A549 (cell line): Measurements from ENCODE around the gene PRR3. TPM values are rescaled to one million over a fixed set of nuclear protein-coding genes. Genes with fewer than 3 reads are reported as not detected.
A peak's percentile ranks its signal among the peaks of the same experiment; 100 is the strongest.

Source experiments
- ATAC-seq, 2 experiments: fragments of 200-7000 bp in 1 of 2; fragments of >200 bp in 1 of 2; cut with Nextera tagmentation in 1 of 2; cut with Tn5 transposase in 1 of 2; 3 replicates each; pipeline versions ENCODE4 v1.8.0 to v1.9.1; 2018 to 2020; ENCODE audit warnings: mild to moderate bottlenecking in 1 of 2, moderate library complexity in 1 of 2
- CTCF ChIA-PET: fragments of 300-600 bp; sonication (Branson Sonifier 250); formaldehyde crosslinking; extraction: SDS; loops from one replicate; lab custom pipeline; 2021; ENCODE audit warnings: antibody characterized with exemption, inconsistent platforms; lab: Yijun Ruan, JAX
- POLR2A ChIA-PET: fragments of 350-600 bp; formaldehyde crosslinking; extraction: SDS; loops from one replicate; lab custom pipeline; 2021; ENCODE audit warnings: antibody characterized with exemption, inconsistent platforms; lab: Yijun Ruan, JAX
- DNase-seq, 2 experiments: peaks; one replicate each; pipeline versions ENCODE4 v3.0.0 to v3.0.0-alpha.2; 2011 to 2016; ENCODE audit warnings: low read depth in 1 of 2, low spot score in 1 of 2
- FAIRE-seq: peaks from 2 replicates; lab custom pipeline; 2011; peaks lifted over from hg19 to GRCh38; lab: Jason Lieb, UNC
- H3K27ac ChIP-seq, 2 experiments: fragments of >200 bp; sonication (Bioruptor Twin); formaldehyde crosslinking; 3 replicates each; pipeline ENCODE4 v1.5.1; 2016 to 2017
- H3K4me1 ChIP-seq: fragments of >200 bp; sonication (Bioruptor Twin); formaldehyde crosslinking; 3 replicates; pipeline ENCODE4 v1.6.1; 2016
- H3K4me2 ChIP-seq: fragments of >200 bp; sonication (Bioruptor Twin); formaldehyde crosslinking; 3 replicates; pipeline ENCODE4 v1.6.1; 2016
- H3K4me3 ChIP-seq: fragments of >200 bp; sonication (Bioruptor Twin); formaldehyde crosslinking; 3 replicates; pipeline ENCODE4 v1.5.1; 2016
- H3K9me3 ChIP-seq: fragments of >200 bp; sonication (Bioruptor Twin); formaldehyde crosslinking; 3 replicates; pipeline ENCODE4 v1.6.1; 2016
- ATOH8 ChIP-seq: fragments of 250-450 bp; sonication (Bioruptor Pico); IDR thresholded peaks from 2 replicates; pipeline ENCODE4 v1.5.0; 2020; ENCODE audit warnings: low read depth, mild to moderate bottlenecking, moderate library complexity
- BHLHE40 ChIP-seq: IDR thresholded peaks from 2 replicates; pipeline ENCODE4 v1.6.1; 2012; ENCODE audit warnings: low read depth, low read length, inconsistent platforms
- CHD2 ChIP-seq: fragments of 150-350 bp; IDR thresholded peaks from 2 replicates; pipeline ENCODE4 v1.6.1; 2014; ENCODE audit warnings: low read length; ENCODE audit not compliant: partially characterized antibody
- E2F6 ChIP-seq: IDR thresholded peaks from 2 replicates; pipeline ENCODE4 v1.6.1; 2012; ENCODE audit warnings: low read depth, borderline replicate concordance
- EHMT2 ChIP-seq: fragments of 200-600 bp; sonication (generic); IDR thresholded peaks from 2 replicates; pipeline ENCODE4 v1.6.1; 2016; ENCODE audit warnings: antibody characterized with exemption, low read depth, mild to moderate bottlenecking, moderate library complexity
- ELK1 ChIP-seq: fragments of 150-350 bp; IDR thresholded peaks from 2 replicates; pipeline ENCODE4 v1.6.1; 2014; ENCODE audit warnings: low read depth, mild to moderate bottlenecking, low read length
- EP300 ChIP-seq, 2 experiments: fragments of >200 bp; sonication (Bioruptor Twin); formaldehyde crosslinking; IDR thresholded peaks; 2 replicates in 1 of 2; 3 replicates in 1 of 2; pipeline ENCODE4 v1.6.1; 2016 to 2017
- ESRRA ChIP-seq: fragments of 150-350 bp; IDR thresholded peaks from 2 replicates; pipeline ENCODE4 v1.6.1; 2014; ENCODE audit warnings: mild to moderate bottlenecking, low read length, borderline replicate concordance
- FOSL2 ChIP-seq, 2 experiments: fragments of 450-650 bp in 1 of 2; fragments of >200 bp in 1 of 2; sonication (Bioruptor Twin) in 1 of 2; formaldehyde crosslinking; IDR thresholded peaks; 2 replicates each; pipeline versions ENCODE4 v1.5.0 to v1.6.1; 2016 to 2020; ENCODE audit warnings: mild to moderate bottlenecking in 1 of 2, moderate library complexity in 1 of 2
- GATA3 ChIP-seq: IDR thresholded peaks from 2 replicates; pipeline ENCODE4 v1.6.1; 2012; ENCODE audit warnings: borderline replicate concordance
- HEYL ChIP-seq: fragments of 250-450 bp; sonication (Bioruptor Pico); IDR thresholded peaks from 2 replicates; pipeline ENCODE4 v1.8.0; 2021; ENCODE audit warnings: mild to moderate bottlenecking, moderate library complexity
- HOXA7 ChIP-seq: fragments of 250-450 bp; sonication (Bioruptor Pico); IDR thresholded peaks from 2 replicates; pipeline ENCODE4 v1.5.0; 2020; ENCODE audit warnings: mild to moderate bottlenecking, moderate library complexity
- JUN ChIP-seq, 2 experiments: fragments of >200 bp; sonication (Bioruptor Twin); formaldehyde crosslinking; IDR thresholded peaks; 2 replicates in 1 of 2; 3 replicates in 1 of 2; pipeline ENCODE4 v1.6.1; 2016 to 2017
- MAFK ChIP-seq: fragments of 450-650 bp; IDR thresholded peaks from 2 replicates; pipeline ENCODE4 v1.6.1; 2014; ENCODE audit not compliant: partially characterized antibody
- MYC ChIP-seq: IDR thresholded peaks from 2 replicates; pipeline ENCODE4 v1.6.1; 2012; ENCODE audit warnings: mild to moderate bottlenecking, inconsistent platforms, low read length, improper control_type of control experiment, borderline replicate concordance
- NR3C1 ChIP-seq: fragments of >200 bp; sonication (Bioruptor Twin); formaldehyde crosslinking; IDR thresholded peaks from 3 replicates; pipeline ENCODE4 v1.6.1; 2017
- PHF8 ChIP-seq: fragments of 200-600 bp; sonication (generic); IDR thresholded peaks from 2 replicates; pipeline ENCODE4 v1.6.1; 2016; ENCODE audit warnings: low read depth, mild to moderate bottlenecking, antibody characterized with exemption, moderate library complexity, borderline replicate concordance
- POLR2AphosphoS2 ChIP-seq: conservative IDR thresholded peaks from 2 replicates; pipeline ENCODE4 v1.6.1; 2012; ENCODE audit warnings: low read length, improper control_type of control experiment, inconsistent platforms
- RCOR1 ChIP-seq: fragments of 150-350 bp; IDR thresholded peaks from 2 replicates; pipeline ENCODE4 v1.6.1; 2014; ENCODE audit warnings: antibody characterized with exemption, low read length, low read depth
- SMC3 ChIP-seq: fragments of >200 bp; sonication (Bioruptor Twin); formaldehyde crosslinking; IDR thresholded peaks from 3 replicates; pipeline ENCODE4 v1.6.1; 2018; ENCODE audit warnings: inconsistent platforms
- ZC3H11A ChIP-seq: fragments of 450-650 bp; IDR thresholded peaks from 2 replicates; pipeline ENCODE4 v1.6.1; 2014; ENCODE audit warnings: antibody characterized with exemption, mild to moderate bottlenecking
- ZFP36 ChIP-seq: fragments of 450-650 bp; IDR thresholded peaks from 2 replicates; pipeline ENCODE4 v1.6.1; 2014; ENCODE audit warnings: borderline replicate concordance; ENCODE audit not compliant: partially characterized antibody
- ZSCAN20 ChIP-seq: fragments of 250-450 bp; sonication (Bioruptor Pico); IDR thresholded peaks from 2 replicates; pipeline ENCODE4 v1.8.0; 2022; ENCODE audit warnings: mild to moderate bottlenecking, moderate library complexity
- WGBS: methylation state at CpG from one replicate; pipeline ENCODE4 v1.1.6; 2017; ENCODE audit errors: missing lambda C conversion rate; 5-methylcytosine and 5-hydroxymethylcytosine counted together
- polyA plus RNA-seq, 4 experiments: library from polyadenylated mRNA; depleted of rRNA in 3 of 4; stranded (reverse); fragments of >200 nt; fragmentation: RNase III in 1 of 4; extraction: RNeasy Plus Mini Kit Qiagen cat#74134 plus additional on column Dnase treatment in 1 of 4; gene quantifications; 2 replicates in 3 of 4; 3 replicates in 1 of 4; pipeline ENCODE4 v1.2.3, GENCODE V29; 2011 to 2017

Gene PRR3
- polyA plus RNA-seq, 2 of the 4 experiments (the other 2 are of a cell fraction): 13.8 to 24.1 TPM

- peak overlapping the region; percentile 91 to 94 for H3K27ac ChIP-seq
- H3K4me2 ChIP-seq: peak overlapping the region; percentile 93
- FAIRE-seq: no peak
- peak overlapping the region; percentile 88 for H3K4me3 ChIP-seq
- no peaks in the 10 kb centered on the region for H3K9me3 ChIP-seq
- ChIA-PET CTCF (interaction anchor here (9.4 kb wide), 1 partner anchor 13 kb away, joined by 103 read pairs; no protein-coding TSS in a partner anchor), POLR2A (no interaction called here)
- TF ChIP-seq CHD2 (peak; percentile 19), ESRRA (no peak), ELK1 (no peak), MYC (no peak), RCOR1 (no peak), EHMT2 (no peak), EP300 (IDR thresholded peaks at IDR 0.05) (no peak)
- DNase-seq: no peak
- 0% methylated on average over 5 of the region's 15 CpGs for WGBS
- ATAC-seq: no peak; a peak in 1 of 6 replicates
- H3K4me1 ChIP-seq: peaks cover 13% of the 10 kb centered on the region; the same call in 2 of the 3 replicates
These were observed 1.4 kb upstream of the PRR3 start for GRCh38 chr6:30555816-30556065.

- peak within 1 kb of the TSS; percentile 88 for H3K4me3 ChIP-seq
- peak within 1 kb of the TSS; percentile 91 to 94 for H3K27ac ChIP-seq
- DNase-seq (peak; percentile 80 to 95), ATAC-seq (peak; percentile 82 to 91), FAIRE-seq (no peak)
- peak within 1 kb of the TSS; percentile 93 for H3K4me2 ChIP-seq
- H3K4me1 ChIP-seq: peaks cover 13% of the 10 kb centered on the region; the same call in 2 of the 3 replicates
- WGBS: 0% methylated on average over 20 of the region's 71 CpGs
- no peaks in the 10 kb centered on the region for H3K9me3 ChIP-seq
- CTCF ChIA-PET: interaction anchor here (9.4 kb wide), 1 partner anchor 13 kb away, joined by 103 read pairs; no protein-coding TSS in a partner anchor
- TF ChIP-seq E2F6 (peak; percentile 45; the same call in 1 of the 2 replicates), PHF8 (peak; percentile 37), JUN (IDR thresholded peaks at IDR 0.05) (0 out of 5 replicates have a peak, but pooled peaks of 1 of the 2 experiments have one; percentile 8), ZSCAN20 (CRISPR knock-in tag) (no peak), BHLHE40 (peak; percentile 82), GATA3 (peak; percentile 60), FOSL2 (IDR thresholded peaks at IDR 0.05) (no peak), FOSL2 (CRISPR knock-in tag; IDR thresholded peaks at IDR 0.05) (peak; percentile 41; the same call in 1 of the 2 replicates), ATOH8 (CRISPR knock-in tag) (no peak), MYC (0 out of 2 replicates have a peak, but pooled peaks have one; percentile 38), HOXA7 (CRISPR knock-in tag) (no peak)
- POLR2A ChIA-PET: interaction anchor here (0.6 to 1.7 kb wide), 2 partner anchors 15 to 59 kb away, joined by 3 to 15 read pairs; partner anchors contain the start of gene ABCF1
These were observed 809 bp upstream of the PRR3 start, which contains the start of gene GNL1 for GRCh38 chr6:30556066-30556905. Gene GNL1 (minus strand): TSS chr6:30556489. CDS start chr6:30556203, 286 bp downstream.

GRCh38 chr6:30557683-30557981 lies 537 bp downstream of the PRR3 start:
- TF ChIP-seq ZC3H11A (no peak), POLR2AphosphoS2 (no peak), ATOH8 (CRISPR knock-in tag) (no peak), E2F6 (no peak), ELK1 (no peak), SMC3 (no peak), MAFK (no peak), ZFP36 (no peak), HEYL (CRISPR knock-in tag) (no peak), NR3C1 (no peak)
- WGBS: 0% methylated on average over 6 of the region's 6 CpGs
- FAIRE-seq: no peak
- POLR2A ChIA-PET: interaction anchor here (0.6 to 1.7 kb wide), 5 partner anchors 10 to 58 kb away, joined by 3 to 15 read pairs (median 3); partner anchors contain the start of gene ABCF1
- peak overlapping the region; percentile 88 for H3K4me3 ChIP-seq
- CTCF ChIA-PET: interaction anchor here (9.4 kb wide), 1 partner anchor 15 kb away, joined by 103 read pairs; no protein-coding TSS in a partner anchor
- H3K4me2 ChIP-seq: peak overlapping the region; percentile 93
- no peak for ATAC-seq
- H3K4me1 ChIP-seq: peaks cover 13% of the 10 kb centered on the region; the same call in 2 of the 3 replicates
- H3K27ac ChIP-seq: peak overlapping the region; percentile 91 to 94
- no peaks in the 10 kb centered on the region for H3K9me3 ChIP-seq
- no peak for DNase-seq
